ENCODE results near the gene STIM2. TPM values are rescaled to one million over a fixed set of nuclear protein-coding genes. Genes with fewer than 3 reads are reported as not detected.

STIM2 gene
- total and polyA plus RNA-seq, 2 of the 4 experiments (the other 2 are of a cell fraction), result 16.1 to 27.6 TPM

DNA sequence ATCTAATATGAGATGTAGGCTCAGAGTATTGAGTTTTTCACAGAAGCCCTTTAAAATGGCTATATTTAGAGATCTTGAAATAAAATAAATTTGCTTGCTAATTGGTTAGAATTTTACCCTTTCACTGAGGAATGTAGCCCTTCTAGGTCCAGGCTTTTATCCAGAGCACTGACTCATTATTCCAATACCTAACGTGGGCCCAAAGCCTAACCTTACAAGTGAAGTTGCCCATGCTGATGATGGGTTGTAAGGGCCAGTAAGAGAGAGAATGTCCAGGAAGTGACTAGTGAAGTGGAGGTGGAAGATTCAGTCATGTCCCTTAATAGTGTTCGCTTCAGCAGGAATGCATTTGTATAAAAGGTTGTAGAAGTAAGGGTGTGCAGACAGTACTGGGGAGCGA is 155.9 kb downstream of the STIM2 start:
- no peaks in the 10 kb centered on the region for H3K4me1 ChIP-seq (ENCODE audit: control insufficient read depth, insufficient read depth, low read length)
- no peaks in the 10 kb centered on the region for H3K27me3 ChIP-seq (ENCODE audit: control insufficient read depth, insufficient read depth, low read length)
- dilution Hi-C loops (cut with HindIII; ENCODE audit: low sequenced_read_pairs, unreplicated experiment) (no loop called here), intact Hi-C loops (cut with micrococcal nuclease) (no loop called here), in situ Hi-C loops (cut with MboI; ENCODE audit: low sequenced_read_pairs) (loop anchor here (25.0 kb wide), 5 partner anchors 279 to 1029 kb away; no protein-coding TSS in a partner anchor)
- H3K79me1 ChIP-seq (ENCODE audit: low read depth in 1 of 2, low read length in 2 of 2), result no peaks in the 10 kb centered on the region; a peak in 1 of 4 replicates
- H3K56ac ChIP-seq (ENCODE audit: extremely low read depth, insufficient read depth, low read length), result no peak overlapping the region
- H2BK5ac ChIP-seq (ENCODE audit: low read depth, low read length, poor library complexity, severe bottlenecking), result no peak overlapping the region
- no peak overlapping the region for H2BK20ac ChIP-seq (ENCODE audit: low read depth, low read length)
- H3K9me1 ChIP-seq (ENCODE audit: insufficient read depth, low read length), result peaks cover 4% of the 10 kb centered on the region; the same call in 1 of the 2 replicates
- no peak overlapping the region for H3K4me3 ChIP-seq (ENCODE audit: insufficient read depth, low read depth, low read length)
- H3K23ac ChIP-seq (ENCODE audit: low read depth, low read length), result no peak overlapping the region
- peaks cover 7% of the 10 kb centered on the region for H3K36me3 ChIP-seq (ENCODE audit: control insufficient read depth, insufficient read depth, low read length)
- H3K4me2 ChIP-seq (ENCODE audit: low read depth, low read length), result no peak overlapping the region
- no TSS peak for BruUV-seq (replicated peaks)
- no peaks in the 10 kb centered on the region for H4K20me1 ChIP-seq (ENCODE audit: insufficient read depth, low read length)
- H2AFZ ChIP-seq (replicated peaks; ENCODE audit: low read length, poor library complexity), result no peak overlapping the region
- DNase-seq (peak; percentile 50), ATAC-seq (ENCODE audit: low read depth) (peak; percentile 73)
- no peak overlapping the region for H4K5ac ChIP-seq (ENCODE audit: low read depth, low read length)
- no peak overlapping the region for H2BK120ac ChIP-seq (ENCODE audit: low read depth, low read length)
- H4K91ac ChIP-seq (ENCODE audit: insufficient read depth, low read depth, low read length), result no peak overlapping the region
- H3K18ac ChIP-seq (ENCODE audit: low read depth, low read length), result no peak overlapping the region
- no peak overlapping the region for H2BK15ac ChIP-seq (ENCODE audit: low read depth, low read length)
- H3K9ac ChIP-seq (ENCODE audit: low read depth, low read length), result no peak overlapping the region
- H2AK5ac ChIP-seq (ENCODE audit: low read depth, low read length), result no peak overlapping the region
- no peak overlapping the region for H3K4ac ChIP-seq (ENCODE audit: low read depth, low read length)
- no peak overlapping the region for H2AK9ac ChIP-seq (replicated peaks; ENCODE audit: low read depth, low read length, poor library complexity)
- H4K8ac ChIP-seq (ENCODE audit: low read depth in 2 of 2, low read length in 2 of 2), result no peak overlapping the region
- H3K9me3 ChIP-seq (ENCODE audit: control insufficient read depth, insufficient read depth, low read length), result no peaks in the 10 kb centered on the region
- H3K27ac ChIP-seq (ENCODE audit: insufficient read depth, low read length), result no peak overlapping the region
- ChIA-PET CTCF (no interaction called here), POLR2A (ENCODE audit: unreplicated experiment) (no interaction called here)
- WGBS, 2 experiments (ENCODE audit: extremely low coverage in 2 of 2, insufficient read length in 1 of 2), result no CpG with 5 or more reads among the region's 3 CpGs
- no peak overlapping the region for H3K14ac ChIP-seq (replicated peaks; ENCODE audit: low read depth, low read length)
- TF ChIP-seq BHLHE40 (IDR thresholded peaks at IDR 0.05; ENCODE audit: low read depth, low read length) (no peak), MAFK (IDR thresholded peaks at IDR 0.05; ENCODE audit: low read depth, low read length) (no peak), RCOR1 (IDR thresholded peaks at IDR 0.05; ENCODE audit: insufficient replicate concordance, low read length) (no peak), RAD21 (IDR thresholded peaks at IDR 0.05; ENCODE audit: low read length) (no peak), CTCF (conservative IDR thresholded peaks at IDR 0.05; ENCODE audit: low read depth, low read length) (no peak), SMC3 (IDR thresholded peaks at IDR 0.05; ENCODE audit: low read depth, low read length) (no peak), RFX5 (IDR thresholded peaks at IDR 0.05; ENCODE audit: low read depth, low read length) (no peak), MXI1 (IDR thresholded peaks at IDR 0.05; ENCODE audit: borderline replicate concordance, low read depth, low read length) (no peak)
